ENCODE results near the gene GIGYF2.

GIGYF2 gene

GRCh38 chr2:232883116-232883721 is 186.1 kb downstream of the GIGYF2 start:
- DNase-seq, result no peak

- no peak for DNase-seq
Measured at GRCh38 chr2:232884001-232884421, 186.9 kb downstream of the GIGYF2 start.

DNA sequence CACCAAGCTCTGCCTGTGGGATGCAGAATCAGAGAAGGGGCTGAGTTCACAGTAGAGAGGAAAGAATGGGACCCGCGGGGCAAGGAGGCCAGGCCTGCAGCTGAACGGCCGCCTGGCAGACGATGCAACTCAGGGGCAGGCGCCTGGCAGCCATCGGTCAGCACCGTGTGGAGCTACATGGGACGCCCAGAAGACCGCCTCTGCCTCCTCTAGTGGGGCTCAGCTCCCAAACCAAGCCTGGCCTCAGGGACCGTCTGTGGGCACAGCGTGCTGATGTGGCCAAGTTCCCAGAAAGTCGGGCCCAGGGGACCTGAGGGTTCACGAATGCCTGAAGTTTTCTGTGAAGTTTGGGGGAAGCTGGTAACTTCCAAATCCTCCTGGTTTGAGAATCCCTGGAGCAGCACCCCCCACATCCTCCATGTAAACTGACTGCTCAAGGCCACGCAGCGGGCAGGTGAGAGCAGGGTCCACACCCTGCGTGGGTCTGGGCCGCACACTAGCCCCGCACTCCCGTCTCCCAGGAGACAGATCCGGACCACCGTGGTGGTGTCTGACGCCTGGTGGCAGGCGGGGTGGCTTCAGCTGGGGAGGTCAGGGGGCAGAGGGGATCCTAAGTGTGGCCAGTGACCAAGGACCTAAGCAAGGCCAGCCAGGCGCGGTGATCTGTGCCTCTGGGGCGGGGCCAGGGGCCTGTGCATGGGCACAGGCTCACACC is 187.6 kb downstream of the GIGYF2 start:
- DNase-seq, result no peak

DNA sequence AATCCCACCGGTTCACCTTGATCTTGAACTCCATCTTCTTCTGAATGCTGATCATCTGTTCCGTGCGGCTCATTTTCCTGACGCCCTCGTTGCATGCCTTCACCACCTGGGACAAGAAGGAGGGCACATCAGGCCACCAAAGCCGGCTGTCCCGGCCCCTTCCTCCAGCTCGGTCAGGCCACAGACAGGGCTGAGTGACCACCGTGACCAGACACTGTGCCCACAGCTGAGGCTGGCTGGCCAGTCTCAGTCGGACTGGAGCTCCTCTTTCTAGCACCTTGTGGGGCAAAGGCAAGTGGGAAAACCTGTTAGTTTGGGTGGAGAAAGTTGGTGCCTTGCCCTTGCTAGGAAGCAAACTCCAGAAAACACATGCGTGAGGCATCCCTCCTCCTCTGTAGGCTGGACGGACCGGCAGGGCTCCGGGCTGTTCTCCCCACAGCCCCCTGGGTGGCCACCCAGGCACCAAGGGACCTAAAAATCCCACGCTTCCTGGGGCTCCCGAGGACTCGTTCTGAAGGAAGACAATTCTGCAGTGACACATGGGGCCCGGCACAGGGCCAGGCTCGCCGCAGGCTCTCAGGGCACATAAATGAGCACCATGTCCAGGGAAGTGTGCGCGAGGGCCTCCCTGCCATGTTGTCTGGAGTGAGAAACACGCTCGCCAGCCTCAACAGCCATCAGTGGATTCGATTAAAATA is 188.3 kb downstream of the GIGYF2 start:
- DNase-seq, result no peak

GRCh38 chr2:232886176-232886575 is 189.0 kb downstream of the GIGYF2 start:
- DNase-seq, result no peak

DNA sequence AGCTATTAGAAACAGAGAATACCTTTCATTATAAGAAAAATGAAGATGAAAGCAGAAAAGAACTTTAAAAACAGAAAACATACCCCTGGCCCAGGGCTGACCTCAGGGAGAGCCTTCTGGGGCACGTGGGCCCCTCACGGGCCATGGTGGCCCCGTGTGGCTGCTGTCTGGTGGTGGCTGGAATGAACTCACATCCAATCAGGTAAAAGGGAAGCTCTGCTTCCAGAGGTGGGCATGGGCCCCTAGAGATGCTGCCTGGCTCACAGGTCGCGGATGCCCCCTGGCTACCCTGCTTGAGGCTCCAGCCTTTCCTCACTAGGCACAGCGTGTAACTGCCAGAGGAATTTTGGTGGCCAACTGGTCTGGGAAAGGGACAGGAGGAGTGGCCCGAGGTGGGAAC is 189.5 kb downstream of the GIGYF2 start:
- no peak for DNase-seq

DNA sequence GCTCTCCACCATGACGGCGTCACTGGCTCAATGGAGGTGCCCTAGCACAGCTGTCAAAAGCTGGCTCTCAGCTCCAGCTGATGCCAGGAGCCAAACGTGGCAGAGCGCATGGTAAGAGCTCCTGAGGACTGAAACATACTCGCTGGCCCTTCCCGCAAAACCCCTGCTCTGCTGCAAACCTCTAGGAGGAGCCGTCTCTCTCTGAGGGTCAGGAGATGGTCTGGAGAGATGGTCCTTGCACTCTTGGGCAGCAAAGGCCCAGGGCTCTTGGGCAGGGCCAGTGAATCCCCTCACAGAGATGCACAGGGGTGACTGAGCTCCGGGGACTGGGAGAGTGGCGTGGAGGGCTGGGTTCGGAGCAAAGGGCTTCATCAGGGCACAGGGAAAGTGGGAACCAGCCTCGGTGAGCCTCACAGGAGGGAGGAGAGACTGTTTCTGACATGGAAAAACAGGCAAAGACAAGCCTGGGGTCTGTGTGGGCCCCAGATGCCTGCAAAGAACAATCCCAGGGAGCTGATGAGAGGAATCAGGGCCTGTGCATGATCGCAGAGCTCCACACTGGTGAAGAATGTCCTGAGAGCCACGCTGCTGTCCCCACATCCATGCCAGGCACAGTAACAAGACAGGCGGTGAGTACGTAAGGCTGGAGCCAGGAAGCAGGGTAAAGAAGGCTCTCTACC is 190.2 kb downstream of the GIGYF2 start:
- no peak for DNase-seq

DNA sequence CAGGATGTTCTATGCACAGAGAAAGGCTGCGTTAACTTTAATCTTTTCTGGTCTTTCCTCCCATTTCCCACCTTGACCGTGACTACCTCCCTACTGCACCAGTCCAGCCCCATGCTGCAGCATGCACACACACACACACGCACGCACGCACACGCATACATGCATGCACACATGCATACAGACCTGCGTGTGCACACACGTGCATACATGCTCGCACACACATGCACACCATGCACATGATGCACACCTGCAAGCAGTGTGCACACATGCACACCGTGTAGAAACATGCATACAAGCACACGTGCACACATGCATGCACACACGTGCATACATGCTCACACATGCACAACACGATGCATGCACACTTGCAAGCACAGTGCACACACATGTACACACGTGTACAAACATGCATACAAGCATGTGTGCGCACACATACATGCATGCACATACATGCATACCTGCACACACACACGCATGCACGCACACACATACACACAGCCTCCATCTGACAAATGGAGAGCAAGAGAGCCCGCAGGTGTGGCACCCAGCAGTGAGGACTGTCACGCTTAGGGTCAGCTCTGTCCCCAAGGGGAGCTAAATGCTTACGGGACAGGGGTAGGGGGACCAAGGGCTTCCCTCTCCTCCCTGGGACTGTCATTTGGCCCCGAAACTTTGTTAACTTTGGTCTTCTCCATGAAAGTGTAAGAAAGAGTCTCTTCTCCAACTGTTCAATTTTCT is 191.1 kb downstream of the GIGYF2 start:
- DNase-seq, result no peak

DNA sequence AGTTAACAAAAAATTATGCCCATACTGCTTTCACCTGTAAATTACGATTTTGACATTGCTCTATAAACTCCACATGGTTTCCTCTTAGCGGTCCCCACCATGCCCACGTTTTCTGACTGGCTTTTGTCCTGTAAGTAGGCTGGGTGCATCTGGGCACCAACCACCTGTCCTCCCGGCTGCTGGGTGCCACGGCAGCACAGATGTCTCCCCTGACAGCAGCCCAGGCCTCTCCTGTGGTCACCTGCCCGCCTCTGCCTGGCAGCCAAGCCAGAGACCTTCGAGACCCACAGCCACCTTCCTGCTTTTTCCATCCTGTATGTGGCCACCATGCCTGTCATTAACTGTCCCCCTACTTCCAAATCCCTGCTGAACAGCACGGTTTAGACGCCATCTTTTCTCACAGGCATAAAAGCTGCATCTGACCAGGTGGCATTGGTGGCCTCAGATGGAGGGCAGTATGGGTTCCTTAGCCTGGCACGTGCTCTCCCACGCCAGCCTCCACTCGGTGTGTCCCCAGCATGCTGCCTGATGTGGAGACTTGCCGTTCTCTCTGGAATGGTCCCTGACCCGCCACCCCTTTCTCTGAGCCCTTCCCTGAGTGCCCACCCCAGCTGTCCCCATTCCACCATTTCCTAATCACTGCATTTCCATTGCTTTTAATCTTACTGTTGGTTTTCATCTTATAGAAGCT is 191.9 kb downstream of the GIGYF2 start:
- no peak for DNase-seq

DNA sequence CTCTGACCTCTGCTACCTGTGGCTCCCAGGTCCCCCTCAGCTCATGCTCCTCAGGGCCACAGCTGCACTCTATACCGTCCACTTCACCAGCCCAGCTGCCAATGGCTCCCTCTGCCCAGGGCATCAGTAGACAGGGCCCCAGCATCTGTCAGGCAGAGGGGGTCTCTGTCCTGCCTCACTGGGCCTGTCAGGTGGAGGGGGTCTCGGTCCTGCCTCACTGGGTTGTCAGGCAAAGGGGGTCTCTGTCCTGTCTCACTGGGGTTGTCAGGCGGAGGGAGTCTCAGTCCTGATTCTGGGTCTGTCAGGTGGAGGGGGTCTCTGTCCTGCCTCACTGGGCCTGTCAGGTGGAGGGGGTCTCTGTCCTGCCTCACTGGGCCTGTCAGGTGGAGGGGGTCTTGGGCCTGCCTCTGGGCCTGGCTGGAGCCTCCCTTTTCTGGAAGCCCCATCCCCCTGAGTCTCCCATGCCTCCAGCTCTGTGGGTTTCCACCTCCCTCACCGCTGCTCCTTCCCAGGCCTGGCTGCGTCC is 192.8 kb downstream of the GIGYF2 start:
- DNase-seq, result no peak

- DNase-seq, result no peak
Measured at GRCh38 chr2:232890536-232890895, 193.4 kb downstream of the GIGYF2 start.

DNA sequence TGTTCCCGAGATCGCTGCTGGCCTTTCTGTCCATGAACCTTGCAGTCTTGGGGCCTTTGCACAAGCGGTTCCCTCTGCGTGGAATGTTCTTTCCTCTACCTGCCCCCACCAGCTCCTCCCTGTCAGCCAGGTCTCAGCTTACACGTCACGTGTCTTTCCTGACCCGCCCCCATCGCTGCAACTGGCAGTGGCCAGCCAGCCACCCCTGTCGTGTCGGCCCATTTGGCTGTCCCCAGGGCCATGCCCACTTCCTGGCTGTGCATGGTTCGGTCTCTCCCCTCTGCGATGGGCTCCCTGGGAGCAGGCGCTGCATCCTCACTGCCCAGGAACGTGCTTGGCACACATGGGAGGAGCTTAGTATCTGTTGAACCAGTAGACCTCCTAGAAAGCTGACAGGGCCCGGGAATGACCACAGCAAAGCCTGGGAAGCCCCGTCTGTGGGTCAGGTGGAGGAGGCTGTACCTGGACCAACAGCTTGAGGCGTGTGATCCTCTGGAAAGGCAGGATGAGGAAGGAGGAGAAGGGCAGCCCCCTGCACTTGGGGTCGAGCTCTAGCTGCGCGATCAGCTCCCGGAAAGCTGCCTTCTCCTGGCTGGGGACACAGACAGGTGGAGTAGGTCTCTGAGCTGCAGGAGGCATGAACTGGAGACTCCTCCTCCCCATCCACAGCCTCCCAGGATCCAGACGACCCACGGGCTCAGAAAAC is 193.9 kb downstream of the GIGYF2 start:
- no peak for DNase-seq

DNA sequence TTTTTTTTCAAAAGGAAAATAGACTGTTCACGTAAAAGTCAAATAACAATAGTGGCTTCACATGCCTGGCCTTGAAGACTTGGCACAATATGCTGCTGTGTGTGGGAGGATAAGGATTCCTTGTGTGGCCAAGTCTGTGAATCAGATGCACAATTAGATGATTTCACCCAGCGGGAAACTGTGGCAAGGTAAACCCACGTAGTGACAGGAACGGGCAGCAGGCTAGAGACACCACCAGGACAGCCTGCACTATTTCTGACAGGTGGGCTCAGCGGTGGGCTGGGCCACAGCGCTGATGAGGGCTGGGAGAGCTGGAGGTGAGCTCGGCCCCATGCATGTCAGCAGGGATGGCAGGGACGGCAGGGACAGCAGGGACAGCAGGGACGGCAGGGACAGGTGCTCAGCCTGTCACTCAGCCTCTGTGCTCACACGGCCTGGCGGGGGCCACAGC is 194.5 kb downstream of the GIGYF2 start:
- no peak for DNase-seq

DNA sequence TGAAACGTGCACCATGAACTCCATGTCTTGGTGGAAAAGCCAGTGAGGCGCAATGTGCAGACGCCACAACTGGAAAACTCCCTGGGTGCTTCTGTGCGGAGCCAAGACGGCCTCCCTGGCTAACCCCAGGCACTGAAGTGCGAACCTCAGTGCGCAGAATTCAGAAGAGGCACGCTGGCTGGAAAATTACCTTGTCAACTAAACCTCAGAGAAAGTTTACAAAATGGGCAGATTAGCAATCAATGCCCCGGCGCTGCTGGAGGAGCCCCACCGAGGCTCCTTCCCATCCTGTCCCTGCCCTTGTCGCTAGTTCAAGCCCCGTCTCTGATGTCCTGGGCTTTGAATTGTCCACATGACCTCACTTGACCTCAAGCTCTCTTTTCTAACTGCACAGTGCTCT is 195.1 kb downstream of the GIGYF2 start:
- DNase-seq, result no peak

- DNase-seq, result no peak
Measured at GRCh38 chr2:232892843-232893242, 195.7 kb downstream of the GIGYF2 start.

- no peak for DNase-seq
Measured at GRCh38 chr2:232893834-232894233, 196.7 kb downstream of the GIGYF2 start.

- DNase-seq, result no peak
Measured at GRCh38 chr2:232894251-232894650, 197.1 kb downstream of the GIGYF2 start.

DNA sequence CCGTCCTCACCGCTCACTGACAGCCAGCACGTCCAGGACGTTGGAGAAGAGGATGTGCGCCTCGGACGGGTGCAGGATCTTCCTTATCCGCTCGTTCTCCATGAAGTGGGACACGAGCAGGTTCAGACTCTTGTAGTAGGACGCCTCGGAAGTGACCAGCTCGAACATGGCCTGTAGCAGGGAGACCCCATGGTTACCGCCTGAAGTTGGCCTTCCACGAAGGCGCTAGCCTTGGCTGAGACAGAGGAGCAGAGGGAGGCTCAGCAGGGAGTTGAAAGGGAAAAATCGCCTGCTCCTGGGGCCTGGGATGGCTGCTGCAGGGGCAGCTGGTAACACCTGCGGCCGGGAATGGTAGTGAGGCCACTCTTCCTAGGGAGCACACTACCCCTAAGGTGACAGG is 197.6 kb downstream of the GIGYF2 start:
- DNase-seq, result no peak

- DNase-seq, result no peak
Measured at GRCh38 chr2:232896111-232896510, 199.0 kb downstream of the GIGYF2 start.

DNA sequence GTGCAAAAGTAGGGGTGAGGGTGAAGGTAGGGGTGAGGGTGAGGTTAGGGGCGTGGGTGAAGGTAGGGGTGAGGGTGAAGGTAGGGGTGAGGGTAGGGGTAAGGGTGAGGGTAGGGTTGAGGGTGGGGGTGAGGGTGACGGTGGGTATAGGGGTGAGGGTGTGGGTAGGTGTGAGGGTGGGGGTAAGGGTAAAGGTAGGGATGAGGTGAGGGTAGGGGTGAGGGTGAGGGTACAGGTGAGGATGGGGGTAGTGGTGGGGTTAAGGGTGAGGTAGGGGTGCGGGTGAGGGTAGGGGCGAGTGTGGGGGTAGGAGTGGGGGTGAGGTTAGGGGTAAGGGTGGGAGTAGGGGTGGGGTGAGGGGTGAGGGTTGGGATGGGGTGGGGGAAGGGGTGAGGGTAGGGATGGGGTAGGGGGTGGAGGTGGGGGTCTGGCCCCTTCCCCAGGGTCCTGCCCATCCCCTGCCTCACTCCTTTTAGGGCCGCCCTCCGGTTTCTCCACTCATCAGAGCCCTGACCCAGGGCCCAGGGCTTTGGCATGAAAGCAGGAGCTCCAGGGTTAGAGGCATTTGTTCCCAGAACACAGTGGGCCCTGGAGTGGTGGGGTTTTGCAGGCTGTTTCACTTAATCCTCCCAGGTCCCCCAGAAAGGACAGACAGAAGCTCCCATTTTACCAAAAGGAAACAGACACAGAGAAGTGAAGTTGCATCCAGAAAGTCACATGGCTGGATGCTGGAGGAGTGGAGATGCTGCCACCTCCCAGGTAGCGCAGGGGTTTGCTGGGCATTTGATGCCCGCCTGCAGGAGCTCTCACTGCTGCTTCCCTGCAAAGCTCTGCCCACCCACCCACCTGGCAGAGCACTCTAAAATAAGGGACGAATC is 199.8 kb downstream of the GIGYF2 start:
- no peak for DNase-seq
